ELF-1 (cell line): ENCODE results near the gene WDR31.
"Not testable (repeated sequence)": the region's sequence is repeated elsewhere in the genome, so short reads cannot be mapped to it uniquely, and the experiment has no call there.

Experiments
- DNase-seq: peaks from one replicate; pipeline ENCODE4 v3.0.0-alpha.2; 2016; ENCODE audit warnings: low read depth, low spot score

WDR31 gene

GRCh38 chr9:113340011-113340699 lies at the start of gene WDR31:
Gene WDR31, minus strand, starts transcription at chr9:113340275. Its CDS starts 8,253 bp downstream, at chr9:113332022.
- peak; percentile 92 for DNase-seq

- no peak for DNase-seq
These were observed 49.4 kb upstream of the WDR31 start for GRCh38 chr9:113389451-113389850.

GRCh38 chr9:113388833-113389232 lies 48.8 kb upstream of the WDR31 start:
- no peak for DNase-seq

- DNase-seq: no peak
These were observed 47.6 kb upstream of the WDR31 start for GRCh38 chr9:113387560-113388230.

GRCh38 chr9:113386571-113387393 lies 46.7 kb upstream of the WDR31 start:
- peak; percentile 73 for DNase-seq

GRCh38 chr9:113381909-113382411 lies 41.9 kb upstream of the WDR31 start:
- DNase-seq: peak; percentile 62

GRCh38 chr9:113381441-113381840 lies 41.4 kb upstream of the WDR31 start:
- DNase-seq: not testable (repeated sequence)

GRCh38 chr9:113380869-113381378 lies 40.8 kb upstream of the WDR31 start:
- DNase-seq: no peak

- not testable (repeated sequence) for DNase-seq
These were observed 39.7 kb upstream of the WDR31 start for GRCh38 chr9:113379829-113380210.

GRCh38 chr9:113379094-113379828 lies 39.2 kb upstream of the WDR31 start:
- not testable (repeated sequence) for DNase-seq

GRCh38 chr9:113376634-113377567 lies 36.8 kb upstream of the WDR31 start, which contains the start of gene HDHD3:
Gene HDHD3, minus strand, starts transcription at chr9:113376986. Its CDS starts 2,632 bp downstream, at chr9:113374354.
- peak; percentile 90 for DNase-seq

- no peak for DNase-seq
These were observed 35.3 kb upstream of the WDR31 start for GRCh38 chr9:113375057-113376023.

- DNase-seq: no peak
These were observed 33.8 kb upstream of the WDR31 start for GRCh38 chr9:113373676-113374392.

- DNase-seq: no peak
These were observed 33.2 kb upstream of the WDR31 start for GRCh38 chr9:113373256-113373655.

GRCh38 chr9:113372059-113372458 lies 32.0 kb upstream of the WDR31 start:
- DNase-seq: no peak

- DNase-seq: no peak
These were observed 30.8 kb upstream of the WDR31 start for GRCh38 chr9:113370806-113371325.

- no peak for DNase-seq
These were observed 29.7 kb upstream of the WDR31 start for GRCh38 chr9:113369855-113370140.
